HG03439 (cell line): ENCODE measurements around the gene TRIM59.

Source experiments
- ATAC-seq: cut with Tn5 transposase; IDR thresholded peaks from one replicate; pipeline ENCODE4 v1.9.1; 2021; ENCODE audit warnings: mild to moderate bottlenecking, moderate library complexity; ENCODE audit not compliant: unreplicated experiment

TRIM59 gene, protein sequence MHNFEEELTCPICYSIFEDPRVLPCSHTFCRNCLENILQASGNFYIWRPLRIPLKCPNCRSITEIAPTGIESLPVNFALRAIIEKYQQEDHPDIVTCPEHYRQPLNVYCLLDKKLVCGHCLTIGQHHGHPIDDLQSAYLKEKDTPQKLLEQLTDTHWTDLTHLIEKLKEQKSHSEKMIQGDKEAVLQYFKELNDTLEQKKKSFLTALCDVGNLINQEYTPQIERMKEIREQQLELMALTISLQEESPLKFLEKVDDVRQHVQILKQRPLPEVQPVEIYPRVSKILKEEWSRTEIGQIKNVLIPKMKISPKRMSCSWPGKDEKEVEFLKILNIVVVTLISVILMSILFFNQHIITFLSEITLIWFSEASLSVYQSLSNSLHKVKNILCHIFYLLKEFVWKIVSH

GRCh38 chr3:160449636-160450598 is at the start of gene TRIM59:
Gene TRIM59 (minus strand): TSS chr3:160449786. CDS start chr3:160439183, 10,603 bp downstream.
- peak; percentile 96 for ATAC-seq

DNA sequence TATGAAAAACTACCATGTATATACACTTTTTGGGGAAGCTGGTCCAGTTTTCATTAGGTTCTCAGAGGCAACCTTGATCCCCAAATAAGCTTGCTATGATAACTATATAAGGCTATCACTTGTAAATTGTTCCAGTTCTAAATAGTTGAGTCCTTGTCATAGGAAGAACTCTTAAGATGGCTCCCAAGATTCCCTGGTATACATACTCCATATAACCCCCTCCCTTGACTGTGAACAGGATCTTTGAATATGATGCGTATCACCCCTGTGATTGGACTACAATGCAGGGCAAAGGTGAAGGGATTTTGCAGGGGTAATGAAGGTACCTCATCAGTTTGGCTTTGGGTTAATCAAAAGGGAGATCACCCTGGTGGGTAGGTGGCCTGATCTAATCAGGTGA is 48.6 kb upstream of the TRIM59 start:
- no peak for ATAC-seq

- no peak for ATAC-seq
Measured at GRCh38 chr3:160490166-160490565, 40.6 kb upstream of the TRIM59 start.

GRCh38 chr3:160486459-160486869 is 36.9 kb upstream of the TRIM59 start:
- no peak for ATAC-seq

- ATAC-seq, result no peak
Measured at GRCh38 chr3:160482796-160483195, 33.2 kb upstream of the TRIM59 start.

DNA sequence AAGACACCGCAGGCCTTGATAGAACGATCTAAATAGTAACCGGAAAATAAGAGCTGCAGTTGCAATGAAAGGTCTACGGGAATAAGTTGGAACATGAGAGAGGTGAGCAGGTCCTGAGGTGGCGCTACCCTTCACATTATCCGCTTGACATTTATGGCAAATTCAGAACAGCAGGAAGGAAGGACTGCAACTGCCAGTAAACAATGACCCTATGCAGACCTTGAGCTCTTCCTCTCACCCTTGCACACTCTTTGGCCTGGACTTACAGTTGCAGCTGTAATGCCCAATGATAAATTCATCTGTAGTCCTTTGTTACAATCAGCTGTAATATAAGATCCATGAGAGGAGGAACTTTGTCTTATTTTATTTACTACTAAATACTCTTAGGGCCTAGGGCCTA is 32.3 kb upstream of the TRIM59 start:
- no peak for ATAC-seq

GRCh38 chr3:160480931-160481330 is 31.3 kb upstream of the TRIM59 start:
- no peak for ATAC-seq

GRCh38 chr3:160479376-160479775 is 29.8 kb upstream of the TRIM59 start:
- no peak for ATAC-seq

- no peak for ATAC-seq
Measured at GRCh38 chr3:160478338-160478737, 28.8 kb upstream of the TRIM59 start.

GRCh38 chr3:160477750-160478149 is 28.2 kb upstream of the TRIM59 start:
- no peak for ATAC-seq

GRCh38 chr3:160475884-160476283 is 26.3 kb upstream of the TRIM59 start:
- ATAC-seq, result no peak

- ATAC-seq, result no peak
Measured at GRCh38 chr3:160475153-160475552, 25.6 kb upstream of the TRIM59 start.

DNA sequence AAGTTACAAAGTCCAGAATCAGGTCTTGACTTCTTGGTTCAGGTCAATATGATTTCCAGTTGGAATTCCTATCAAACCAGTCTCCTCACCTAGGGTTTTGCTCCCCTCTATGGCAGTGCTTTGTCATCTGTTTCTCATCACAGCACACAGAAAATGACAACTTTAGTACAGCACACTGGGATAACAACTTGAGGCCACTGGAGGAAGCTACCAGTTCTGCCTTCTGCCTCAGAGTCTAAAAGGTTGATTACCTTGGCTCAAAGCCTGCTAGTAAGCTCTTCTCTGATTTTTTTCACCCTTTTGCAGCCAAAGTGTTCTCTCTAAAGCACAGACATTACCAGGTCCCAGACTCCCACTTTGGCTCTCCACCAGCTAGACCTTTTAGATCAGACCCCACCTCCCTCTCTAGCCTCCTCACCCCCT is 24.8 kb upstream of the TRIM59 start:
- ATAC-seq, result no peak

- ATAC-seq, result no peak
Measured at GRCh38 chr3:160473978-160474377, 24.4 kb upstream of the TRIM59 start.

- no peak for ATAC-seq
Measured at GRCh38 chr3:160473221-160473620, 23.6 kb upstream of the TRIM59 start.

- ATAC-seq, result no peak
Measured at GRCh38 chr3:160472344-160472743, 22.8 kb upstream of the TRIM59 start.

GRCh38 chr3:160471892-160472291 is 22.3 kb upstream of the TRIM59 start:
- ATAC-seq, result no peak

- ATAC-seq, result no peak
Measured at GRCh38 chr3:160470181-160470580, 20.6 kb upstream of the TRIM59 start.

GRCh38 chr3:160464971-160465370 is 15.4 kb upstream of the TRIM59 start:
- no peak for ATAC-seq

DNA sequence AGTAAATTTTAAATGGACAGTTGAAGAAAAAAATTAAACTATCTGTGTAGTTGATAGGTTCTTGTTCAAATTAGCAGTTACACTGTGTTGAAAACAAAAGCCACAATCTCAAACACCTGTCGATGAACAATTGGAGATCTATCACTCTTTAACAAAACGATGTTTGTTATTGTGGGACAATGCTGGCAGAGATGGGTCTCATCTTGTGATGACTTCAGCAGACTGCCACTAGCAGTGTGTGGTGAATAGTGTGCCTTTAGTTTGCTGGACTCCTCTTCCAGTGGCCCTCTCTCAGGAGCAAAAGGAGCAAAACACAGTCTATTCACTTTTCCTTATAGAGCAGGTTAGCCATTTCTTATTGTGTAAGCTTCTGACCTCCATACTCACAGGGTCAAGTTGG is 14.7 kb upstream of the TRIM59 start:
- no peak for ATAC-seq

DNA sequence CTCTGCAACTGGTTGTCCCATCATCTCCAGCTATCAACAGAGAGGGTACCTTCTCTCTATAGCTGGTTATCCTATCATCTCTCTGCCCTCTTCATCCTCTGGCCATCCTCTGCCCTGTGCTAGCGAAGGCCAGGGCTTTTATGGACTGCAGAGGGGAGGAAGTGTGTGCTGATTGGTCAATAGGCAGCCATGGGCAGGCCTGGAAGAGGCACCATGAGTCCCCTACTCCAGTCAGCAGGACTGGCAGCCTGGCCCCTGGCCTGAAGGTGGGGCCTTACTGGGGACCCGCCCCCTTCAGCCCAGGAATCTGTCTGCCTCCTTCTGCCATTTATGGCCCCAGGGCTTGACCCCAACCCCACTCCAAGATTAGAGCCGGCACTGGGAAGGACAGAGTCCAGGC is 10.4 kb upstream of the TRIM59 start:
- ATAC-seq, result no peak
